Measurements from ENCODE around the gene NELFCD. TPM values are rescaled to one million over a fixed set of nuclear protein-coding genes. Genes with fewer than 3 reads are reported as not detected.
A peak's percentile ranks its signal among the peaks of the same experiment; 100 is the strongest.
"Not testable (repeated sequence)": the region's sequence is repeated elsewhere in the genome, so short reads cannot be mapped to it uniquely, and the experiment has no call there.

NELFCD gene
- total and polyA plus RNA-seq, 2 donors (not counting 1 experiment from before 2014, with no cell fraction given): 80.2 to 107 TPM

- Histone ChIP-seq H3K79me2 (ENCODE audit: control insufficient read depth, insufficient read depth, low read length) (peaks cover 66% of the 10 kb centered on the region), H3K9me3 (ENCODE audit: control extremely low read depth in 1 of 3, control insufficient read depth in 2 of 3, insufficient read depth in 1 of 3, low read length in 2 of 3) (no peaks in the 10 kb centered on the region), H3K27me3 (replicated peaks in 1 of 4; ENCODE audit: control extremely low read depth in 1 of 4, control insufficient read depth in 3 of 4, insufficient read depth in 4 of 4, low read length in 3 of 4) (no peaks in the 10 kb centered on the region), H3K4me3 (ENCODE audit: control extremely low read depth in 1 of 5, extremely low read depth in 1 of 5, insufficient read depth in 1 of 5, low read depth in 2 of 5, low read length in 4 of 5) (no peak overlapping the region), H3K4me1 (ENCODE audit: control insufficient read depth in 2 of 2, insufficient read depth in 2 of 2, low read length in 2 of 2) (peaks cover 24 to 49% of the 10 kb centered on the region in 2 donors), H3K9ac (ENCODE audit: low read length) (peak overlapping the region; percentile 93), H3K4me2 (replicated peaks; ENCODE audit: low read depth, low read length, poor library complexity, severe bottlenecking) (peak overlapping the region; percentile 91), H3K36me3 (replicated peaks in 1 of 2; ENCODE audit: control extremely low read depth in 1 of 2, control insufficient read depth in 1 of 2, extremely low read depth in 1 of 2, insufficient read depth in 2 of 2, low read length in 1 of 2) (peaks cover 0 to 23% of the 10 kb centered on the region in 2 experiments), H3K27ac (ENCODE audit: low read length in 2 of 2) (no peak overlapping the region), H2AFZ (ENCODE audit: insufficient read depth, low read depth, low read length, poor library complexity, severe bottlenecking) (no peak overlapping the region), H4K20me1 (ENCODE audit: control insufficient read depth, insufficient read depth, low read length, poor library complexity, severe bottlenecking) (peaks cover 27% of the 10 kb centered on the region)
- ATAC-seq (ENCODE audit: low read depth): no peak
- WGBS (ENCODE audit: insufficient coverage): 90% methylated on average over 9 of the region's 12 CpGs
- TF ChIP-seq EZH2 (IDR thresholded peaks at IDR 0.05; ENCODE audit: borderline replicate concordance, insufficient read depth, low read depth, low read length, poor library complexity, severe bottlenecking): no peak
- TF ChIP-seq CTCF (IDR thresholded peaks at IDR 0.05): no peak
- no peaks in the 10 kb centered on the region for H3K9me3 Mint-ChIP-seq (ENCODE audit: insufficient read depth)
- H3K27ac Mint-ChIP-seq: peak overlapping the region; percentile 89
- no peak for DNase-seq
- H3K4me3 Mint-ChIP-seq: peak overlapping the region; percentile 96
- ChIA-PET POLR2A (interaction anchor here (0.7 to 2.0 kb wide), 4 partner anchors 12 to 93 kb away, joined by 3 to 7 read pairs (median 6); partner anchors contain the start of gene ATP5F1E), CTCF (interaction anchor here (0.7 to 2.2 kb wide), 5 partner anchors 9 to 204 kb away, joined by 3 to 7 read pairs (median 6); no protein-coding TSS in a partner anchor)
- H3K4me1 Mint-ChIP-seq: peaks cover 46% of the 10 kb centered on the region
- intact Hi-C loops (cut with micrococcal nuclease): no loop called here
- no peaks in the 10 kb centered on the region for H3K27me3 Mint-ChIP-seq
These were observed 1.5 kb downstream of the NELFCD start for GRCh38 chr20:58982406-58983114.

- intact Hi-C loops (cut with micrococcal nuclease); DNase-seq; H2AFZ ChIP-seq (ENCODE audit: insufficient read depth, low read depth, low read length, poor library complexity, severe bottlenecking); H3K27ac Mint-ChIP-seq; H3K9me3 ChIP-seq (ENCODE audit: control extremely low read depth in 1 of 3, control insufficient read depth in 2 of 3, insufficient read depth in 1 of 3, low read length in 2 of 3); H3K27me3 Mint-ChIP-seq; H3K9ac ChIP-seq (ENCODE audit: low read length); H3K27ac ChIP-seq (ENCODE audit: low read length in 2 of 2); H3K27me3 ChIP-seq (replicated peaks in 1 of 4; ENCODE audit: control extremely low read depth in 1 of 4, control insufficient read depth in 3 of 4, insufficient read depth in 4 of 4, low read length in 3 of 4); H3K9me3 Mint-ChIP-seq (ENCODE audit: insufficient read depth); H3K4me3 ChIP-seq (ENCODE audit: control extremely low read depth in 1 of 5, extremely low read depth in 1 of 5, insufficient read depth in 1 of 5, low read depth in 2 of 5, low read length in 4 of 5); H3K4me3 Mint-ChIP-seq; ATAC-seq (ENCODE audit: low read depth): not testable (repeated sequence)
- Histone ChIP-seq H3K36me3 (replicated peaks in 1 of 2; ENCODE audit: control extremely low read depth in 1 of 2, control insufficient read depth in 1 of 2, extremely low read depth in 1 of 2, insufficient read depth in 2 of 2, low read length in 1 of 2) (peaks cover 0 to 28% of the 10 kb centered on the region in 2 experiments), H3K79me2 (ENCODE audit: control insufficient read depth, insufficient read depth, low read length) (peaks cover 71% of the 10 kb centered on the region), H3K4me1 (ENCODE audit: control insufficient read depth in 2 of 2, insufficient read depth in 2 of 2, low read length in 2 of 2) (peaks cover 24 to 49% of the 10 kb centered on the region in 2 donors), H3K4me2 (replicated peaks; ENCODE audit: low read depth, low read length, poor library complexity, severe bottlenecking) (peak overlapping the region; percentile 91), H4K20me1 (ENCODE audit: control insufficient read depth, insufficient read depth, low read length, poor library complexity, severe bottlenecking) (peaks cover 27% of the 10 kb centered on the region)
- peaks cover 46% of the 10 kb centered on the region for H3K4me1 Mint-ChIP-seq
- CTCF ChIA-PET: interaction anchor here (0.7 to 2.2 kb wide), 4 partner anchors 9 to 203 kb away, joined by 3 to 7 read pairs (median 5); no protein-coding TSS in a partner anchor
- 100% methylated on average over 6 of the region's 12 CpGs for WGBS (ENCODE audit: insufficient coverage)
- POLR2A ChIA-PET: interaction anchor here (0.6 to 1.5 kb wide), 3 partner anchors 12 to 49 kb away, joined by 3 to 7 read pairs (median 5); partner anchors contain the start of gene ATP5F1E
These were observed 2.0 kb downstream of the NELFCD start for GRCh38 chr20:58983115-58983468.
